ENCODE results near the gene ZNF408. TPM values are rescaled to one million over a fixed set of nuclear protein-coding genes. Genes with fewer than 3 reads are reported as not detected.

The ZNF408 gene
- total RNA-seq, 1 experiment from 2014 or later: 19.8 TPM

GRCh38 chr11:46677991-46678740, 22.7 kb upstream of the ZNF408 start:
- BruUV-seq (replicated peaks): no TSS peak
- in situ Hi-C loops (cut with HindIII; ENCODE audit: low pct_unique_long_range_greater_than_20kb, low sequenced_read_pairs): no loop called here
- DNase-seq (ENCODE audit: low read depth, low spot score) (no peak), ATAC-seq (no peak)
- no peak for TF ChIP-seq REST (IDR thresholded peaks at IDR 0.05; ENCODE audit: insufficient read depth in 1 of 2, low read depth in 2 of 2, low read length in 1 of 2)
- no peak for TF ChIP-seq TCF7L2 (IDR thresholded peaks at IDR 0.05; ENCODE audit: low read depth, low read length)
- no peak for TF ChIP-seq SIN3A (IDR thresholded peaks at IDR 0.05; ENCODE audit: borderline replicate concordance, insufficient read depth, low read depth, low read length)
- no peak for TF ChIP-seq CTCF (IDR thresholded peaks at IDR 0.05)
- TF ChIP-seq POLR2AphosphoS5 (IDR thresholded peaks at IDR 0.05; ENCODE audit: low read depth, low read length): no peak
- no peaks in the 10 kb centered on the region for H3K27me3 ChIP-seq (ENCODE audit: control insufficient read depth, insufficient read depth, low read length)
- POLR2A ChIA-PET: interaction anchor here (0.6 kb wide), 1 partner anchor 536 kb away, joined by 8 read pairs; no protein-coding TSS in a partner anchor
- intact Hi-C loops (cut with micrococcal nuclease; ENCODE audit: unreplicated experiment): no loop called here
- H3K4me3 ChIP-seq (ENCODE audit: low read depth in 2 of 2, low read length in 2 of 2): no peak overlapping the region
- H3K27ac ChIP-seq (ENCODE audit: low read length): no peak overlapping the region
- H3K9me3 ChIP-seq (ENCODE audit: control insufficient read depth, insufficient read depth, low read depth, low read length): no peaks in the 10 kb centered on the region
- CTCF ChIA-PET: no interaction called here
- H3K4me1 ChIP-seq (ENCODE audit: control insufficient read depth, insufficient read depth, low read length): peaks cover 8% of the 10 kb centered on the region
- no peaks in the 10 kb centered on the region for H3K36me3 ChIP-seq (ENCODE audit: control insufficient read depth, insufficient read depth, low read length)

- Histone ChIP-seq H3K27ac (ENCODE audit: low read length) (no peak overlapping the region), H3K4me3 (ENCODE audit: low read depth in 2 of 2, low read length in 2 of 2) (no peak overlapping the region), H3K4me1 (ENCODE audit: control insufficient read depth, insufficient read depth, low read length) (peaks cover 9% of the 10 kb centered on the region), H3K36me3 (ENCODE audit: control insufficient read depth, insufficient read depth, low read length) (no peaks in the 10 kb centered on the region), H3K9me3 (ENCODE audit: control insufficient read depth, insufficient read depth, low read depth, low read length) (no peaks in the 10 kb centered on the region), H3K27me3 (ENCODE audit: control insufficient read depth, insufficient read depth, low read length) (no peaks in the 10 kb centered on the region)
- intact Hi-C loops (cut with micrococcal nuclease; ENCODE audit: unreplicated experiment) (no loop called here), in situ Hi-C loops (cut with HindIII; ENCODE audit: low pct_unique_long_range_greater_than_20kb, low sequenced_read_pairs) (no loop called here)
- DNase-seq (ENCODE audit: low read depth, low spot score) (no peak), ATAC-seq (no peak)
- ChIA-PET CTCF (no interaction called here), POLR2A (interaction anchor here (0.6 kb wide), 1 partner anchor 535 kb away, joined by 8 read pairs; no protein-coding TSS in a partner anchor)
- TF ChIP-seq REST (IDR thresholded peaks at IDR 0.05; ENCODE audit: insufficient read depth in 1 of 2, low read depth in 2 of 2, low read length in 1 of 2) (no peak), SIN3A (IDR thresholded peaks at IDR 0.05; ENCODE audit: borderline replicate concordance, insufficient read depth, low read depth, low read length) (no peak), CTCF (IDR thresholded peaks at IDR 0.05) (no peak), POLR2AphosphoS5 (IDR thresholded peaks at IDR 0.05; ENCODE audit: low read depth, low read length) (no peak), TCF7L2 (IDR thresholded peaks at IDR 0.05; ENCODE audit: low read depth, low read length) (no peak)
- BruUV-seq (replicated peaks): no TSS peak
Measured at GRCh38 chr11:46678741-46679130, 22.1 kb upstream of the ZNF408 start.

All from Panc1 (cell line).